Measurements from ENCODE around the gene MAP7D2. TPM values are rescaled to one million over a fixed set of nuclear protein-coding genes. Genes with fewer than 3 reads are reported as not detected.

Gene MAP7D2
- total RNA-seq, 1 experiment from 2014 or later: 0.15 TPM

DNA sequence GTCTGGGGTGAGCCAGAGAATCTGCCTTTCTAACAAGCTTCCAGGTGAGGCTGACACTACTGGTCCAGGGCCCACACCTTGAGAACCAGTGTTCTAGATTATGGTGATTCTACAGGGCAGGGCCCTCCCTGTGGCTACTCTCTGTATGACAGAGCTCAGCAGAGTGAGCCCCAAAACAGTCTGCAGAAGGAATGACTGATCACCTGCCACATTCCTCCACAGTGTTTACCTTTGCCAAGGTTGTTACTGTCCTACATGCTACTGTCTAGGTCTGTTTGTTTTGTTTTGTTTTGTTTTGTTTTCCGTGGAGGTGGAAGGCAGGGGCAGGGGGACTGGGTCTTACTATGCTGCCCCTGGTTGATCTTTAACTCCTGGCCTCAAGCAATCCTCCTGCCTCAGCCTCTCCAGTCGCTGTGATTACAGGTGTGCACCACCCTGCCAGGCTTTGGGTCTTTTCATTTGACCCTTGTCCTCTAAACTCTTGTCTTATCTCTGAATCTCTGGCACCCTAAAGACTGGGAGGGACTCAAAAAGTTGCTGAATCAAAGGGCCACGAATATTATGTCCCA is 45.1 kb downstream of the MAP7D2 start:
- RAD21 ChIA-PET (ENCODE audit: low non-redundant PET in 1 of 2, low total read pairs in 2 of 2, uncharacterized antibody in 2 of 2, unreplicated experiment in 2 of 2): no interaction called here
- no peak for DNase-seq (ENCODE audit: low read depth, low spot score)

More for the DNA sequence above, 45.1 kb downstream of the MAP7D2 start:
- Histone ChIP-seq H3K4me2 (ENCODE audit: low read length) (no peak overlapping the region), H3K4me3 (replicated peaks in 1 of 2; ENCODE audit: low read depth in 1 of 2, low read length in 2 of 2) (no peak overlapping the region), H3K9me3 (ENCODE audit: control insufficient read depth in 1 of 2, insufficient read depth in 1 of 2, low read depth in 1 of 2, low read length in 2 of 2) (no peaks in the 10 kb centered on the region), H3K36me3 (ENCODE audit: control insufficient read depth in 1 of 2, insufficient read depth in 2 of 2, low read length in 2 of 2) (no peaks in the 10 kb centered on the region), H4K20me1 (ENCODE audit: insufficient read depth) (no peaks in the 10 kb centered on the region), H3K27me3 (ENCODE audit: insufficient read depth, low read length) (no peaks in the 10 kb centered on the region), H3K9ac (ENCODE audit: low read length) (no peak overlapping the region), H3K79me2 (ENCODE audit: insufficient read depth, low read length) (no peaks in the 10 kb centered on the region), H2AFZ (ENCODE audit: low read depth, low read length, poor library complexity, severe bottlenecking) (no peak overlapping the region), H3K4me1 (ENCODE audit: control insufficient read depth in 1 of 2, insufficient read depth in 2 of 2, low read length in 2 of 2) (peaks cover 5 to 15% of the 10 kb centered on the region in 2 experiments), H3K9me2 (ENCODE audit: insufficient read depth) (no peaks in the 10 kb centered on the region), H3K27ac (ENCODE audit: low read depth, low read length) (no peak overlapping the region)
- ChIA-PET CTCF (no interaction called here), POLR2A (no interaction called here)
- ATAC-seq: no peak
- no peak for TF ChIP-seq EGR1 (IDR thresholded peaks at IDR 0.05; ENCODE audit: low read depth)
- TF ChIP-seq RAD21 (IDR thresholded peaks at IDR 0.05; ENCODE audit: low read depth): no peak
- no peak for TF ChIP-seq EZH2phosphoT487 (IDR thresholded peaks at IDR 0.05; ENCODE audit: borderline replicate concordance)
- TF ChIP-seq TCF7L2 (IDR thresholded peaks at IDR 0.05; ENCODE audit: borderline replicate concordance, extremely low read depth, insufficient read depth, insufficient read length): no peak
- TF ChIP-seq CBX3 (IDR thresholded peaks at IDR 0.05; ENCODE audit: low read depth): no peak
- TF ChIP-seq, protein P1, sequence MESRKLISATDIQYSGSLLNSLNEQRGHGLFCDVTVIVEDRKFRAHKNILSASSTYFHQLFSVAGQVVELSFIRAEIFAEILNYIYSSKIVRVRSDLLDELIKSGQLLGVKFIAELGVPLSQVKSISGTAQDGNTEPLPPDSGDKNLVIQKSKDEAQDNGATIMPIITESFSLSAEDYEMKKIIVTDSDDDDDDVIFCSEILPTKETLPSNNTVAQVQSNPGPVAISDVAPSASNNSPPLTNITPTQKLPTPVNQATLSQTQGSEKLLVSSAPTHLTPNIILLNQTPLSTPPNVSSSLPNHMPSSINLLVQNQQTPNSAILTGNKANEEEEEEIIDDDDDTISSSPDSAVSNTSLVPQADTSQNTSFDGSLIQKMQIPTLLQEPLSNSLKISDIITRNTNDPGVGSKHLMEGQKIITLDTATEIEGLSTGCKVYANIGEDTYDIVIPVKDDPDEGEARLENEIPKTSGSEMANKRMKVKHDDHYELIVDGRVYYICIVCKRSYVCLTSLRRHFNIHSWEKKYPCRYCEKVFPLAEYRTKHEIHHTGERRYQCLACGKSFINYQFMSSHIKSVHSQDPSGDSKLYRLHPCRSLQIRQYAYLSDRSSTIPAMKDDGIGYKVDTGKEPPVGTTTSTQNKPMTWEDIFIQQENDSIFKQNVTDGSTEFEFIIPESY (IDR thresholded peaks at IDR 0.05; ENCODE audit: extremely low read depth, insufficient replicate concordance, low read length): no peak
- no peak for TF ChIP-seq SRF (IDR thresholded peaks at IDR 0.05; ENCODE audit: low read depth)
- TF ChIP-seq EZH2 (IDR thresholded peaks at IDR 0.05): no peak
- no peak for TF ChIP-seq ELF1 (IDR thresholded peaks at IDR 0.05; ENCODE audit: borderline replicate concordance, low read depth)
- TF ChIP-seq CEBPB (IDR thresholded peaks at IDR 0.05; ENCODE audit: low read depth): no peak
- no peak for TF ChIP-seq POLR2AphosphoS5 (IDR thresholded peaks at IDR 0.05; ENCODE audit: low read depth, low read length)
- intact Hi-C loops (cut with micrococcal nuclease): no loop called here
- no TSS peak for BruUV-seq (replicated peaks)

Data from HCT116 (cell line).